Colon (tissue), 2 donors: ENCODE results near the gene MAPK9.
"Not testable (repeated sequence)": the region's sequence is repeated elsewhere in the genome, so short reads cannot be mapped to it uniquely, and the experiment has no call there.

ENCODE experiments used
- FAIRE-seq: peaks from 2 replicates; lab custom pipeline; 2012; peaks lifted over from hg19 to GRCh38; lab: Jason Lieb, UNC
- donor health status: control.
- donor health status: control.

Gene MAPK9

GRCh38 chr5:180235077-180235476, 56.8 kb downstream of the MAPK9 start:
- FAIRE-seq: no peak

- no peak for FAIRE-seq
Observed at GRCh38 chr5:180234271-180234670, 57.6 kb downstream of the MAPK9 start.

GRCh38 chr5:180233729-180234128, 58.2 kb downstream of the MAPK9 start:
- FAIRE-seq: no peak

GRCh38 chr5:180230017-180230416, 61.9 kb downstream of the MAPK9 start:
- no peak for FAIRE-seq

GRCh38 chr5:180222056-180222455, 69.8 kb downstream of the MAPK9 start:
- FAIRE-seq: no peak

GRCh38 chr5:180217797-180218196, 74.1 kb downstream of the MAPK9 start:
- no peak for FAIRE-seq

- FAIRE-seq: no peak
Observed at GRCh38 chr5:180216646-180217171, 75.2 kb downstream of the MAPK9 start.

GRCh38 chr5:180215783-180216630, 75.9 kb downstream of the MAPK9 start:
- FAIRE-seq: no peak

GRCh38 chr5:180214870-180215770, 76.8 kb downstream of the MAPK9 start:
- FAIRE-seq: no peak

- no peak for FAIRE-seq
Observed at GRCh38 chr5:180213657-180214207, 78.2 kb downstream of the MAPK9 start.

- no peak for FAIRE-seq
Observed at GRCh38 chr5:180213256-180213600, 78.7 kb downstream of the MAPK9 start.

GRCh38 chr5:180212363-180213255, 79.3 kb downstream of the MAPK9 start:
- FAIRE-seq: no peak

GRCh38 chr5:180211761-180212035, 80.2 kb downstream of the MAPK9 start:
- FAIRE-seq: no peak

GRCh38 chr5:180210961-180211760, 80.7 kb downstream of the MAPK9 start:
- FAIRE-seq: no peak

- not testable (repeated sequence) for FAIRE-seq
Observed at GRCh38 chr5:180210077-180210476, 81.8 kb downstream of the MAPK9 start.

GRCh38 chr5:180209137-180209581, 82.7 kb downstream of the MAPK9 start, which contains the start of gene RASGEF1C:
RASGEF1C (minus strand) TSS chr5:180209211; CDS start chr5:180138052, 71,159 bp downstream.
- FAIRE-seq: no peak

GRCh38 chr5:180208435-180209081, 83.3 kb downstream of the MAPK9 start:
- FAIRE-seq: no peak

- FAIRE-seq: no peak
Observed at GRCh38 chr5:180208038-180208434, 83.8 kb downstream of the MAPK9 start.

- FAIRE-seq: no peak
Observed at GRCh38 chr5:180207593-180207992, 84.3 kb downstream of the MAPK9 start.

GRCh38 chr5:180206993-180207392, 84.9 kb downstream of the MAPK9 start:
- no peak for FAIRE-seq
